Esophagus squamous epithelium (tissue), 5 donors: ENCODE data around the gene TRIM33. TPM values are rescaled to one million over a fixed set of nuclear protein-coding genes. Genes with fewer than 3 reads are reported as not detected.

ENCODE experiments used
- DNase-seq: peaks from one replicate; lab custom pipeline; 2025; lab: John Stamatoyannopoulos, UW
- H3K27ac ChIP-seq, 4 donors: fragments of 200-600 bp; sonication (generic); one replicate each; pipeline ENCODE4 v1.5.1; 2016 to 2019; ENCODE audit warnings: mild to moderate bottlenecking in 1 of 4
- H3K27me3 ChIP-seq, 4 donors: fragments of 200-600 bp; sonication (generic); 1 replicate in 3 of 4; 2 replicates in 1 of 4; pipeline versions ENCODE4 v1.5.1 to v1.6.0; 2017 to 2021; ENCODE audit warnings: antibody characterized with exemption in 1 of 4
- H3K36me3 ChIP-seq, 3 donors: fragments of 200-600 bp; sonication (generic); one replicate each; pipeline ENCODE4 v1.5.1; 2016 to 2019
- H3K4me1 ChIP-seq, 3 donors: fragments of 200-600 bp; sonication (generic); one replicate each; pipeline ENCODE4 v1.5.1; 2017 to 2019
- H3K4me3 ChIP-seq, 4 donors: fragments of 200-600 bp; sonication (generic); 1 replicate in 3 of 4; 2 replicates in 1 of 4; pipeline ENCODE4 v1.5.1; 2016 to 2019; ENCODE audit warnings: mild to moderate bottlenecking in 2 of 4, moderate library complexity in 1 of 4
- H3K9me3 ChIP-seq, 3 donors: fragments of 200-600 bp; sonication (generic); one replicate each; pipeline ENCODE4 v1.5.1; 2016 to 2019
- POLR2A ChIP-seq, 4 donors: fragments of 450-650 bp; IDR thresholded peaks; one replicate each; pipeline ENCODE4 v1.6.1; 2017; ENCODE audit warnings: antibody characterized with exemption in 4 of 4, mild to moderate bottlenecking in 4 of 4, moderate library complexity in 3 of 4
- WGBS, 2 donors: methylation state at CpG; one replicate each; pipeline ENCODE4 v1.1.5; 2018; 5-methylcytosine and 5-hydroxymethylcytosine counted together
- intact Hi-C: fragments of 100-400 bp; cut with DNase I; formaldehyde crosslinking; loops from one replicate; pipeline ENCODE4 v1.15.0; 2022
- total RNA-seq, 4 donors: library from RNA; depleted of rRNA; stranded (reverse); fragments of >200 nt; gene quantifications; one replicate each; pipeline ENCODE4 v1.1.0, GENCODE V29; 2016
- TF ChIP-seq, protein P1 (sequence below), 6 experiments: fragments of 450-650 bp in 4 of 6; fragments of 200-600 bp in 2 of 6; sonication (generic) in 2 of 6; IDR thresholded peaks; one replicate each; pipeline ENCODE4 v1.5.1; 2016 to 2019; ENCODE audit warnings: antibody characterized with exemption in 6 of 6, mild to moderate bottlenecking in 4 of 6, moderate library complexity in 4 of 6
- donor health status: DM: yes; HTN: yes; CAD: no.

The TRIM33 gene
- total RNA-seq, 4 donors from 2014 or later, result 19.1 to 38.7 (median 25.4) TPM

DNA sequence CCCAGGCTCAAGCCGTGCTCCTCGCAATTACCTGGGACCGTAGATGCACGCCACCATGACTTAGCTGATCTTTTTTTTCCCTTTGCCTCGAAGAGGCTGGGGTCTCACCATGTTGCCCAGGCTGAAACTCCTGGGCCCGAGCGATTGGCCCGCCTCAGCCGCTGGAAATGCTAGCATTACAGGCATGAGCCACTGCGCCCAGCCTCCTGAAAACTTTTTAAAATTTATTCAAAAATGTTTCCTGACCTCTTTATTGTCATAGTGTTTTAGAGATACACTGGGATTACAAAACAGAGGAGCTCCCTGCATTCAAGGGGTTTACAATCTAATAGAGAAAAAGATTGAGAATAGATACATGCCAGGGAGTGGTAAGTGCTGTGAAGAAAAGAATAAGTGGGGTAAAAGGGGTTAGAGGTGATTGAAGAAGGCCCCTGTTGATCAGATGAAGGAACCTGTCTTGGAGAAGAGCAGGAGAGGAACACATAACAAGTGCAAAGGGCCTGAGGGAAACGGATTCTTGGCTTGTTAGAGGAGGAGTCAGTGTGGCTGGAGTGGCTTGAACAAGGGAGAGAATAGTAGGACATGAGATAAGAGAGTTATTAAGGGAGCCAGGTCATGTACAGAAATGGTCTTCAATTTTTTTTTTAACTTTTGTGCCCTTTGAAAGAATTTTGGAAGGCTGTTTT lies 1.7 kb upstream of the TRIM33 start:
- Histone ChIP-seq H3K9me3 (no peaks in the 10 kb centered on the region), H3K4me3 (no peak overlapping the region), H3K27ac (no peak overlapping the region), H3K36me3 (no peaks in the 10 kb centered on the region), H3K27me3 (no peaks in the 10 kb centered on the region), H3K4me1 (peaks cover 13 to 34% (median 23%) of the 10 kb centered on the region in 3 donors)
- intact Hi-C loops, result no loop called here
- TF ChIP-seq POLR2A (IDR thresholded peaks at IDR 0.05), result no peak
- TF ChIP-seq, protein P1, sequence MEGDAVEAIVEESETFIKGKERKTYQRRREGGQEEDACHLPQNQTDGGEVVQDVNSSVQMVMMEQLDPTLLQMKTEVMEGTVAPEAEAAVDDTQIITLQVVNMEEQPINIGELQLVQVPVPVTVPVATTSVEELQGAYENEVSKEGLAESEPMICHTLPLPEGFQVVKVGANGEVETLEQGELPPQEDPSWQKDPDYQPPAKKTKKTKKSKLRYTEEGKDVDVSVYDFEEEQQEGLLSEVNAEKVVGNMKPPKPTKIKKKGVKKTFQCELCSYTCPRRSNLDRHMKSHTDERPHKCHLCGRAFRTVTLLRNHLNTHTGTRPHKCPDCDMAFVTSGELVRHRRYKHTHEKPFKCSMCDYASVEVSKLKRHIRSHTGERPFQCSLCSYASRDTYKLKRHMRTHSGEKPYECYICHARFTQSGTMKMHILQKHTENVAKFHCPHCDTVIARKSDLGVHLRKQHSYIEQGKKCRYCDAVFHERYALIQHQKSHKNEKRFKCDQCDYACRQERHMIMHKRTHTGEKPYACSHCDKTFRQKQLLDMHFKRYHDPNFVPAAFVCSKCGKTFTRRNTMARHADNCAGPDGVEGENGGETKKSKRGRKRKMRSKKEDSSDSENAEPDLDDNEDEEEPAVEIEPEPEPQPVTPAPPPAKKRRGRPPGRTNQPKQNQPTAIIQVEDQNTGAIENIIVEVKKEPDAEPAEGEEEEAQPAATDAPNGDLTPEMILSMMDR (IDR thresholded peaks at IDR 0.05), result no peak
- 86 to 90% methylated on average over 5 to 11 of the region's 11 CpGs for WGBS, 2 donors
- DNase-seq, result no peak

DNA sequence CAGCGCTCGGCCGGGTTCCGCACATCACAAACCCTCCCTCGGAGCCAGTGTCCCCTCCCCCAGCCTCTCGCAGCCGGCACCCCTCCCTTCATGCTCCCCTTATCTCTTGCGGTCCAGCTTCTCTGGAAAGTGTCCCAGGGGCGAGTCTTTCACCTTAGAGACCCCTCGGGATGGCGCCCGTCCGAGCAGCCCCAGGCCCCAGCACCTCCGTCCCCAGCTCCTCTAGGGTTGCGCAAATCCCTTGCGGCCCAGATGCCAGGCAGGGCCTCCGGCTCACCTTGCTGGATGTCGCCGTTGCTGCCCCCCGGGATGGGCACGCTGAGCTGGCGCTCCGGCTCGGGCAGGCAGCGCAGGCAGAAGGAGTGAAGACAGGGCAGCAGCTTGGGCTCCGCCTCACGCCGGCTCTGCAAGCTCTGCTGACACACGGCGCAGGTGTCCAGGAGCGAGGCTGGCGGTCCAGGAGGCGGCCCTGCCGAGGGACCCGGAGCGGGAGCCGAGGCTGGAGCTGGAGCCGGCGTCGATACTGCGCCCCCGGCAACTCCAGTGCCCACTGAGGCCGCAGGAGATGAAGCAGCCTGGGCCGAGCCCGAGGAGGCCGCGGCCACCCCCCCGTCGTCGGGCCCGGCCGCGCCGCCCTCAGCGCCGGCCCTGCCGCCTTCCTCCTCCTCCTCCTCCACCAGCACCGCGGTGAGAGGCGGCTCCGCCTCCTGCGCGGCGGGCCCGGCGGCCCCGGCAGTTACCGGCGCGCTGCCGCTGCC lies 550 bp downstream of the TRIM33 start:
- no peaks in the 10 kb centered on the region for H3K27me3 ChIP-seq
- H3K9me3 ChIP-seq, result no peaks in the 10 kb centered on the region
- H3K4me1 ChIP-seq, result peaks cover 17 to 50% (median 33%) of the 10 kb centered on the region in 3 donors
- intact Hi-C loops, result no loop called here
- H3K4me3 ChIP-seq, result peak overlapping the region; percentile 79 to 97 (median 94)
- no peak for DNase-seq
- H3K36me3 ChIP-seq, result peaks cover 0 to 6% (median 0%) of the 10 kb centered on the region in 3 donors
- WGBS, 2 donors, result 0 to 1% methylated on average over 8 to 9 of the region's 71 CpGs
- H3K27ac ChIP-seq, result peak overlapping the region; percentile 94 to 99 (median 96)
- TF ChIP-seq POLR2A (IDR thresholded peaks at IDR 0.05), result no peak
- TF ChIP-seq, protein P1 (IDR thresholded peaks at IDR 0.05), result no peak

DNA sequence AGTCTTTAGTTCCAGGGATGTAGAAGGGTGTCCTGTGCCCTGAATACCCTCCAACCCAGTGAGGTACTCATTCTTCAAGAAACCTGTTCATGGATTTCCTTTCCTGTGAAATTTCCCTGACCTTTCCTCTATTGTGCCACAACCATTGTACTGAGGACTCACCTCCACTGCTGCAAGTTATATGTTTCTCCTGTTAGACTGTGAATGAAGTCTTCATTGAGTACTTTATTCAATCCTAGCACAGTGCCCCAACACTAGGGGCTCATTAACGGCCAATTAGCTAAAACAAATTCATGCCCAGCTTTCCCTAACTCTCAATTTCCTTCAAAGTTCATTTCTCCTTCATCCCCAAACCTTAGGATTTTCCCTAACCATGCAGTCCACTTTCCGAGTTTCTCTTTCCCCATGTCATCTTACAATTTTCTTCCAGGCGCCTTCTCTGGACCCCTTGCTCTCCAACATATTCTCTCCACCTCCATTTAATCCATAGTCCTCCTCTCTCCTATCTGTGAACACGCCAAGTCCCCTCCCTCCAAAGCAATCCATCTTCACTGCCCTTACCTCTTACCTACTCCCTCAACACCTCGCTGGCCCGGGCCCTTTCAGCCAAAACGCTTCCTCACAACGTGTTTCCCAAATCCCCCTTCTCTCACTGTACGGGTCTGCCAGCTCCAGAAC lies 1.3 kb downstream of the TRIM33 start:
- peaks cover 0 to 6% (median 0%) of the 10 kb centered on the region in 3 donors for H3K36me3 ChIP-seq
- WGBS, 2 donors, result 2% methylated on average over 9 of the region's 9 CpGs
- intact Hi-C loops, result no loop called here
- H3K27ac ChIP-seq, result peak overlapping the region; percentile 94 to 99 (median 96)
- TF ChIP-seq POLR2A (IDR thresholded peaks at IDR 0.05), result no peak
- TF ChIP-seq, protein P1 (IDR thresholded peaks at IDR 0.05), result no peak
- H3K9me3 ChIP-seq, result no peaks in the 10 kb centered on the region
- no peak for DNase-seq
- H3K4me1 ChIP-seq, result peaks cover 17 to 57% (median 33%) of the 10 kb centered on the region in 3 donors
- no peaks in the 10 kb centered on the region for H3K27me3 ChIP-seq
- peak overlapping the region; percentile 79 to 97 (median 94) for H3K4me3 ChIP-seq

DNA sequence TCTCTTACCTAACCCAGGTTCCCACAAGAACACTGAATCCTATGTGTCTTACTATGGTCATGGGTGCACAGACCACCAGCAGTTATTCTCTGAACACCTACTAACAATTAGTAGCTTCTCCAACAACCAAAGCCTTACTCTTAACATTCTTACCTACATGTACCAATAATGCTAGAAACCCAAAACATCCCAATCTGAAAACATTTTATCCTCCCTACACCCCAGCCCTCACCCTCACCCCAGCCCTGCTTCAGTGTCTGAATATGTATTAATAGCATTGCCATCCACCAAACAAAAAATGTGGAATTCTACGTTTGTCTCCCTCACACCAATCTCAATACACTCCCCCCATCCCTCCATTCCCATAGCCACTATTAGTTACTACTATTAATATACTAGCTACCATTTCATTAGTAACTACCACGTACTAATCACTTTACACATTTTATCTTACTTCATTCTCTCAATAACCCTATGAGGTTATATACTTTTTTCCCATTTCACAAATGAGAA lies 2.6 kb downstream of the TRIM33 start:
- Histone ChIP-seq H3K27ac (peak overlapping the region in 1 of 4 donors; percentile 3), H3K27me3 (no peaks in the 10 kb centered on the region), H3K9me3 (no peaks in the 10 kb centered on the region), H3K4me1 (peaks cover 17 to 70% (median 33%) of the 10 kb centered on the region in 3 donors), H3K4me3 (peak overlapping the region in 1 of 4 donors; percentile 97), H3K36me3 (peaks cover 0 to 6% (median 0%) of the 10 kb centered on the region in 3 donors)
- TF ChIP-seq, protein P1 (IDR thresholded peaks at IDR 0.05), result no peak
- TF ChIP-seq POLR2A (IDR thresholded peaks at IDR 0.05), result no peak
- WGBS, 2 donors, result 56 to 64% methylated on average over 2 of the region's 2 CpGs
- no peak for DNase-seq
- intact Hi-C loops, result no loop called here
